Right lobe of liver (tissue), 6 donors: Measurements from ENCODE around the gene DDC. TPM values are rescaled to one million over a fixed set of nuclear protein-coding genes. Genes with fewer than 3 reads are reported as not detected.
"Not testable (repeated sequence)": the region's sequence is repeated elsewhere in the genome, so short reads cannot be mapped to it uniquely, and the experiment has no call there.

Source experiments
- ATAC-seq, 4 donors: fragments of 200-7000 bp; cut with Tn5 transposase; one replicate each; pipeline ENCODE4 v1.9.1; 2020; ENCODE audit warnings: mild to moderate bottlenecking in 4 of 4, moderate library complexity in 4 of 4
- DNase-seq, 3 donors: peaks; one replicate each; pipeline ENCODE4 v3.0.0-alpha.2; 2020
- H3K27ac ChIP-seq, 3 donors: fragments of 200-600 bp; one replicate each; pipeline ENCODE4 v1.8.0; 2022
- H3K27me3 ChIP-seq, 2 donors: fragments of 200-600 bp; one replicate each; pipeline ENCODE4 v1.8.0; 2022
- H3K36me3 ChIP-seq, 4 donors: fragments of 200-600 bp; sonication (generic) in 1 of 4; one replicate each; pipeline versions ENCODE4 v1.5.1 to v1.8.0; 2017 to 2022; ENCODE audit warnings: control low read depth in 1 of 4
- H3K4me1 ChIP-seq, 4 donors: fragments of 200-600 bp; sonication (generic) in 1 of 4; one replicate each; pipeline versions ENCODE4 v1.5.1 to v1.8.0; 2017 to 2022; ENCODE audit warnings: control low read depth in 1 of 4
- H3K4me3 ChIP-seq, 3 donors: fragments of 200-600 bp; one replicate each; pipeline ENCODE4 v1.8.0; 2022
- H3K9me3 ChIP-seq, 4 donors: fragments of 200-600 bp; sonication (generic) in 1 of 4; one replicate each; pipeline versions ENCODE4 v1.5.1 to v1.8.0; 2017 to 2022; ENCODE audit warnings: control low read depth in 1 of 4
- POLR2A ChIP-seq: fragments of 450-650 bp; IDR thresholded peaks from one replicate; pipeline ENCODE4 v1.6.1; 2017; ENCODE audit warnings: antibody characterized with exemption, mild to moderate bottlenecking
- WGBS: methylation state at CpG from one replicate; pipeline ENCODE4 v1.1.6; 2018; ENCODE audit warnings: low coverage, low lambda C conversion rate; ENCODE audit not compliant: insufficient coverage; ENCODE audit errors: missing lambda C conversion rate; 5-methylcytosine and 5-hydroxymethylcytosine counted together
- intact Hi-C, 2 donors: fragments of 100-400 bp; cut with DNase I; formaldehyde crosslinking; loops; one replicate each; pipeline versions ENCODE4 v1.11.2 to v1.14.1; 2022
- total RNA-seq, 6 experiments: library from RNA; depleted of rRNA in 2 of 6; stranded (reverse); fragments of >200 nt in 2 of 6; fragmentation: NEBNext Ultra II Directional in 3 of 6; extraction: Animal tissue kit (Norgen Biotek cat#: 25700) in 3 of 6; gene quantifications; one replicate each; pipeline versions ENCODE4 v1.1.0 to v1.2.4, GENCODE V29; 2016 to 2023
- TF ChIP-seq, protein P1 (sequence below), 4 donors: fragments of 200-600 bp in 3 of 4; fragments of 450-650 bp in 1 of 4; IDR thresholded peaks; one replicate each; pipeline versions ENCODE4 v1.5.1 to v1.8.0; 2016 to 2022; ENCODE audit warnings: antibody characterized with exemption in 4 of 4, mild to moderate bottlenecking in 2 of 4
- donor health status: DM: no; HTN: yes; CAD: no.
- donor health status: DM: no; HTN: no; CAD: no.
- donor health status: DM: no; HTN: no; CAD: no.
- donor health status: DM: no; HTN: yes; CAD: no.
- donor health status: DM: no; HTN: yes; CAD: no.

DDC gene
- total RNA-seq, 6 experiments from 2014 or later: 37.9 to 75.7 (median 45.2) TPM

DNA sequence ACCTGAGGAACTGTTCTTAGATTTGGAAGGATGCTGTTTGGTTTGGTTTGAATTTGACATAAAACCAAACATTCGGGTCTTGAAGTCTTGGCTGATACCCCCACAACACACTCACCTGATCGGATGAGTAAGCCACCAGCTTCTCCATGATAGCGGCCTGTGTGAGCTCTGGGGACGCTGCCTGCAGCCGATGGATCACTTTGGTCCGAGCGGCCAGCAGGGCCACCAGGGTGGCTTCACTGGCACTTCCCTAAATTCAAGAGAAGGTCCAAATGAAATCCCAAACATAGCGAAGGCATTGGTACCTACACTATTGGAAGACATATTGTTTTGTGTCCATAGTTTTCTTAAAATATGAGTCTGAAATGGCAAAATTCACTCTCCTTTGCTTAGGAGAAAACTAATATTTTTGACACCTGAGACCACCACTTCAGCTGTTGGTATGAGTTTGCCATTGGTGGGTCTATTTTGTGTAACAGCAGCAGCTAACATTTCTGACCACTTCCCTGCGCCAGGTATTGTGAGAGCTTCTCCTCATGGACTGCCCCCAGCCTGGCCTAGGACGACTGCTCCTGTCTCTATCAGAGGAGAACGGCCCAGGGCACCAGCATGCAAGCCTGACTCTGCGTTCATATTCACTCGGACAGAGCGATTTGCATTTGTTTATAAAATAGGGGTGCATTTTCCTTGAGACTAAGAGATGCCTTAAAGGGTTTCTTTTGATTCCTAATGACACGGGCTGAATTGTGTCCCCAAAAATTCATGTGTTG lies 35.9 kb downstream of the DDC start:
- DNase-seq: no peak
- ATAC-seq: no peak
- Histone ChIP-seq H3K36me3 (peaks cover 0 to 6% (median 0%) of the 10 kb centered on the region in 4 donors), H3K27me3 (no peaks in the 10 kb centered on the region), H3K9me3 (no peaks in the 10 kb centered on the region), H3K4me3 (no peak overlapping the region), H3K27ac (peak overlapping the region in 2 of 3 donors; percentile 17 to 20), H3K4me1 (peaks cover 0 to 24% (median 9%) of the 10 kb centered on the region in 4 donors)
- WGBS: 84% methylated on average over 6 of the region's 15 CpGs
- intact Hi-C loops: no loop called here
- TF ChIP-seq, protein P1, sequence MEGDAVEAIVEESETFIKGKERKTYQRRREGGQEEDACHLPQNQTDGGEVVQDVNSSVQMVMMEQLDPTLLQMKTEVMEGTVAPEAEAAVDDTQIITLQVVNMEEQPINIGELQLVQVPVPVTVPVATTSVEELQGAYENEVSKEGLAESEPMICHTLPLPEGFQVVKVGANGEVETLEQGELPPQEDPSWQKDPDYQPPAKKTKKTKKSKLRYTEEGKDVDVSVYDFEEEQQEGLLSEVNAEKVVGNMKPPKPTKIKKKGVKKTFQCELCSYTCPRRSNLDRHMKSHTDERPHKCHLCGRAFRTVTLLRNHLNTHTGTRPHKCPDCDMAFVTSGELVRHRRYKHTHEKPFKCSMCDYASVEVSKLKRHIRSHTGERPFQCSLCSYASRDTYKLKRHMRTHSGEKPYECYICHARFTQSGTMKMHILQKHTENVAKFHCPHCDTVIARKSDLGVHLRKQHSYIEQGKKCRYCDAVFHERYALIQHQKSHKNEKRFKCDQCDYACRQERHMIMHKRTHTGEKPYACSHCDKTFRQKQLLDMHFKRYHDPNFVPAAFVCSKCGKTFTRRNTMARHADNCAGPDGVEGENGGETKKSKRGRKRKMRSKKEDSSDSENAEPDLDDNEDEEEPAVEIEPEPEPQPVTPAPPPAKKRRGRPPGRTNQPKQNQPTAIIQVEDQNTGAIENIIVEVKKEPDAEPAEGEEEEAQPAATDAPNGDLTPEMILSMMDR (IDR thresholded peaks at IDR 0.05): no peak
- no peak for TF ChIP-seq POLR2A

DNA sequence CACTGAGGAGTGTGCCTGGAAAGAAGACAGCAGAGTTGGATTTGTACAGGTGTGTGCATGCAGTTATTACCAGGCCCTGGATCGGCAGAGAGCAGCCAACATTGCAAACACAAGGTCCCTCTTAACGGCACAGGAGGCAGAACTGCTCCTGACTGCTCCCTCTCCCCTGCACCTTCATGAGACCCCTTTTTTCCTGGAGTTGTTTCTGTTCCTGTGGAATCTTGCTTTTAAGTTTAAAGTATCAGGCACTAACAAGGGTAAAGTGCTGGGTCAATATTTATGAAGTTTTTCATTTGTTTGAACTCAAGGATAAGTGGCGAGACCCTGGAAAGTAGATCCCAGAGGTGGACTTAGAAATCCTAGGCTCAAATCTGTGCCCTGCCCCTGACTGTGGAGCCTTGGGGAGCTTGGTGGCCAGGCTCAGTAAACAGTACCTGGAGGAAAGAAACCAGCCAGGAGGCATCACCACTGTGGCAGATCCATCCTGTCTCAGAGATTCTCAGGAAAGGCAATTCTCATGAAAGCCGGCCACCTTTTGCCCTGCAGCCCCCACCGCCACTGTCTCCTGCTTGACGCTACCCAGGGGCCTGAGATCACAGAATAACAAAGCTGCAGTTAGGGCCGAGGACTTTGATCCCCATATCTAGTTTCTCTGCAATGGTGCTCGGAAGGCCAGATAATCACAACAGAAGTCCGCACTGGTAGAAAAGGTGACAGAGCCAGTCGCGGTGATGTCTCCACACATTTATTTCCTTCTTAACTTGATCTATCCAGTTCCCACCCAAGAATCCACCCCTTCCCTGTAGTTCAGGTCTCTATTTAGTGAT lies 36.7 kb downstream of the DDC start:
- no peak for DNase-seq
- Histone ChIP-seq H3K9me3 (no peaks in the 10 kb centered on the region), H3K4me3 (no peak overlapping the region), H3K27ac (peak overlapping the region in 2 of 3 donors; percentile 17 to 20), H3K27me3 (no peaks in the 10 kb centered on the region), H3K36me3 (peaks cover 0 to 6% (median 0%) of the 10 kb centered on the region in 4 donors), H3K4me1 (peaks cover 0 to 20% (median 9%) of the 10 kb centered on the region in 4 donors)
- ATAC-seq: peak; percentile 93 to 98 (median 96)
- intact Hi-C loops: no loop called here
- WGBS: 23% methylated on average over 8 of the region's 11 CpGs
- TF ChIP-seq, protein P1 (IDR thresholded peaks at IDR 0.05): no peak
- no peak for TF ChIP-seq POLR2A

DNA sequence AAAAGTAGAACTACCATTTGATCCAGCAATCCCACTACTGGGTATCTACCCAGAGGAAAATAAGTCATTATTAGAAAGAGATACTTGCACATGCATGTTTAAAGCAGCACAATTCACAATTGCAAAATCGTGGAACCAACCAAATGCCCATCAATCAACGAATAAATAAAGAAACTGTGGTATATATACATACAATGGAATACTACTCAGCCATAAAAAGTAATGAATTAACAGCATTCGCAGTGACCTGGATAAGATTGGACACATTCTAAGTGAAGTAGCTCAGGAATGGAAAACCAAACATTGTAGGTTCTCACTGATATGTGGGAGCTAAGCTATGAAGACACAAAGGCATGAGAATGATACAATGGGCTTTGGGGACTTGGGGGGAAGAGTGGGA lies 45.9 kb downstream of the DDC start:
- H3K36me3 ChIP-seq, H3K9me3 ChIP-seq, H3K4me3 ChIP-seq, intact Hi-C loops, DNase-seq, H3K4me1 ChIP-seq, ATAC-seq, H3K27ac ChIP-seq, H3K27me3 ChIP-seq: not testable (repeated sequence)
- WGBS: 86% methylated on average over 3 of the region's 3 CpGs

DNA sequence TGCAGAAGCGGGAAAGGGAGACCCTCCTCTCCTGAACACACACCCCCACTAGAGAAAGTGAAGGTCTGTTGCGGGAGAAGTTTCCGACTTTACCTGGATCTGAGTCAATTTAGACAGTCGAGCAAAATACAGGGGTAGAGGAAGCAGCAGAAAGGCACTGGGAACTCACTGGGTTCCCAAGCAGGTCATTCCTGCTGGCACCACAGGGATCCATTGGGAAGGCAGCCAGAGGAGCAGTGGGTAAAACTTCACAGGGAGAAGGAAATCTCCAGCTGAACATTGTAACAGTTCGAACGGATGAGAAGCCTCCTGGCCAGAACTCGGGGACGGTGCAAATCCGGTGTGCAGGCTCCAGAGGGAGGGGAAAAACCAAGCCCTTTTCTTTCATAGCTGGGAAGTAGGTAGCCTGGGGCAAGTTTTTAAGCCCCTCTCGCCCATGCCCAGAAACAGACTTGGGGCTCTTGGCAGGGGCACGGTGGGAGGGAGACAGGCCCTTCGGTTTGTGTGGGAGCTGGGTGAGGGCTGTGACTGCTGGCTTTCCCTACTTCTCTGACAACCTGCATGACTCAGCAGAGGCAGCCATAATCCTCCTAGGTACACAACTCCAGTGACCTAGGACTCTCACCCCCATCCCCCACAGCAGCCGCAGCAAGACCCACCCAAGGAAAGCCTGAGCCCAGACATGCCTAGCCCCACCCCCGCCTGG lies 51.9 kb downstream of the DDC start:
- Histone ChIP-seq H3K4me3 (no peak overlapping the region), H3K27me3 (no peaks in the 10 kb centered on the region), H3K4me1 (no peaks in the 10 kb centered on the region), H3K36me3 (no peaks in the 10 kb centered on the region), H3K9me3 (no peaks in the 10 kb centered on the region), H3K27ac (no peak overlapping the region)
- DNase-seq (peak in 1 of 3 donors; percentile 27), ATAC-seq (peak in 1 of 4 donors; percentile 27)
- intact Hi-C loops: no loop called here
- TF ChIP-seq, protein P1 (IDR thresholded peaks at IDR 0.05): no peak
- TF ChIP-seq POLR2A: no peak
- 90% methylated on average over 4 of the region's 14 CpGs for WGBS
